ENCODE results near the gene DLST.

DNA sequence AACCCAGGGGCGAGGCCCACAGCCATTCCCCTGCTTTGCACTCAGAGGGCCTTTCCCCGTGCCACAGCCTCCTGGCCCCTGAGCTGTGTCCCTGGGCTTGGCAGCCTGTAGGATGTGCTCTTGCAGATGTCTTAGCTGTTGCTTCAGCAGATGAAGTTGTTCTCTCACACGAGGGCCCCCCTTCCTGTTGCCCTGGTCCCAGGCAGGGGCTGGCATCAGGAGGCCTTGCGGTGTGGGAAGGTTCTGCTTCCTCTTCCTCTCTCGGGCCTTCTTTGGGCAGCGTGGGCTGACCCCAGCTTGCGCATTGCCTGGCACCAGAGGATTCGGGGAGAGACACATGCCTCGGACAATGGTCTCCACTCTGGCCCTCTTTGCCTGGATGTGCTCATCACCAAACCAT is 18.4 kb upstream of the DLST start:
- TF ChIP-seq, protein P1, sequence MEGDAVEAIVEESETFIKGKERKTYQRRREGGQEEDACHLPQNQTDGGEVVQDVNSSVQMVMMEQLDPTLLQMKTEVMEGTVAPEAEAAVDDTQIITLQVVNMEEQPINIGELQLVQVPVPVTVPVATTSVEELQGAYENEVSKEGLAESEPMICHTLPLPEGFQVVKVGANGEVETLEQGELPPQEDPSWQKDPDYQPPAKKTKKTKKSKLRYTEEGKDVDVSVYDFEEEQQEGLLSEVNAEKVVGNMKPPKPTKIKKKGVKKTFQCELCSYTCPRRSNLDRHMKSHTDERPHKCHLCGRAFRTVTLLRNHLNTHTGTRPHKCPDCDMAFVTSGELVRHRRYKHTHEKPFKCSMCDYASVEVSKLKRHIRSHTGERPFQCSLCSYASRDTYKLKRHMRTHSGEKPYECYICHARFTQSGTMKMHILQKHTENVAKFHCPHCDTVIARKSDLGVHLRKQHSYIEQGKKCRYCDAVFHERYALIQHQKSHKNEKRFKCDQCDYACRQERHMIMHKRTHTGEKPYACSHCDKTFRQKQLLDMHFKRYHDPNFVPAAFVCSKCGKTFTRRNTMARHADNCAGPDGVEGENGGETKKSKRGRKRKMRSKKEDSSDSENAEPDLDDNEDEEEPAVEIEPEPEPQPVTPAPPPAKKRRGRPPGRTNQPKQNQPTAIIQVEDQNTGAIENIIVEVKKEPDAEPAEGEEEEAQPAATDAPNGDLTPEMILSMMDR (IDR thresholded peaks at IDR 0.05): no peak
- TF ChIP-seq POLR2A (IDR thresholded peaks at IDR 0.05): no peak
- no peak for TF ChIP-seq POLR2AphosphoS5 (IDR thresholded peaks at IDR 0.05)

Measured in stomach (tissue), 4 donors.